Measurements from ENCODE around the gene NTM.

Gene NTM

GRCh38 chr11:131372234-131372962 is 2.0 kb downstream of the NTM start:
- DNase-seq (ENCODE audit: extremely low read depth in 1 of 2, low read depth in 1 of 2): no peak

- no peak for DNase-seq (ENCODE audit: extremely low read depth in 1 of 2, low read depth in 1 of 2)
Observed at GRCh38 chr11:131373095-131373725, 2.8 kb downstream of the NTM start.

GRCh38 chr11:131373756-131374155 is 3.3 kb downstream of the NTM start:
- no peak for DNase-seq (ENCODE audit: extremely low read depth in 1 of 2, low read depth in 1 of 2)

- no peak for DNase-seq (ENCODE audit: extremely low read depth in 1 of 2, low read depth in 1 of 2)
Observed at GRCh38 chr11:131375421-131375820, 5.0 kb downstream of the NTM start.

GRCh38 chr11:131375915-131376314 is 5.5 kb downstream of the NTM start:
- DNase-seq (ENCODE audit: extremely low read depth in 1 of 2, low read depth in 1 of 2): no peak

GRCh38 chr11:131378931-131379330 is 8.5 kb downstream of the NTM start:
- no peak for DNase-seq (ENCODE audit: extremely low read depth in 1 of 2, low read depth in 1 of 2)

GRCh38 chr11:131385763-131386390 is 15.5 kb downstream of the NTM start:
- DNase-seq (ENCODE audit: extremely low read depth in 1 of 2, low read depth in 1 of 2): no peak

GRCh38 chr11:131386408-131386807 is 16.0 kb downstream of the NTM start:
- DNase-seq (ENCODE audit: extremely low read depth in 1 of 2, low read depth in 1 of 2): no peak

- DNase-seq (ENCODE audit: extremely low read depth in 1 of 2, low read depth in 1 of 2): no peak
Observed at GRCh38 chr11:131388030-131388429, 17.6 kb downstream of the NTM start.

GRCh38 chr11:131389582-131389981 is 19.2 kb downstream of the NTM start:
- DNase-seq (ENCODE audit: extremely low read depth in 1 of 2, low read depth in 1 of 2): no peak

- no peak for DNase-seq (ENCODE audit: extremely low read depth in 1 of 2, low read depth in 1 of 2)
Observed at GRCh38 chr11:131391176-131391575, 20.8 kb downstream of the NTM start.

- no peak for DNase-seq (ENCODE audit: extremely low read depth in 1 of 2, low read depth in 1 of 2)
Observed at GRCh38 chr11:131392528-131393255, 22.3 kb downstream of the NTM start.

GRCh38 chr11:131393691-131394090 is 23.3 kb downstream of the NTM start:
- DNase-seq (ENCODE audit: extremely low read depth in 1 of 2, low read depth in 1 of 2): no peak

GRCh38 chr11:131397675-131398074 is 27.3 kb downstream of the NTM start:
- DNase-seq (ENCODE audit: extremely low read depth in 1 of 2, low read depth in 1 of 2): no peak

- no peak for DNase-seq (ENCODE audit: extremely low read depth in 1 of 2, low read depth in 1 of 2)
Observed at GRCh38 chr11:131402040-131402439, 31.6 kb downstream of the NTM start.

GRCh38 chr11:131404010-131404409 is 33.6 kb downstream of the NTM start:
- DNase-seq (ENCODE audit: extremely low read depth in 1 of 2, low read depth in 1 of 2): no peak

- no peak for DNase-seq (ENCODE audit: extremely low read depth in 1 of 2, low read depth in 1 of 2)
Observed at GRCh38 chr11:131408025-131408640, 37.7 kb downstream of the NTM start.

- DNase-seq (ENCODE audit: extremely low read depth in 1 of 2, low read depth in 1 of 2): no peak
Observed at GRCh38 chr11:131409345-131409744, 38.9 kb downstream of the NTM start.

GRCh38 chr11:131411636-131412035 is 41.2 kb downstream of the NTM start:
- no peak for DNase-seq (ENCODE audit: extremely low read depth in 1 of 2, low read depth in 1 of 2)

GRCh38 chr11:131412061-131412460 is 41.6 kb downstream of the NTM start:
- no peak for DNase-seq (ENCODE audit: extremely low read depth in 1 of 2, low read depth in 1 of 2)

- no peak for DNase-seq (ENCODE audit: extremely low read depth in 1 of 2, low read depth in 1 of 2)
Observed at GRCh38 chr11:131413217-131413616, 42.8 kb downstream of the NTM start.

Measured in stimulated activated CD8-positive, alpha-beta memory T cell treated with anti-CD3 and anti-CD28 coated beads, Interleukin-7, amount 100 ng/mL, for 48 hours (primary cell).